ENCODE measurements around the gene GNB2. TPM values are rescaled to one million over a fixed set of nuclear protein-coding genes. Genes with fewer than 3 reads are reported as not detected.

Gene GNB2
- total and polyA plus RNA-seq, 2 of the 8 experiments (the other 6 are each of a cell fraction or from before 2014, with no cell fraction given) = 157 to 260 TPM

GRCh38 chr7:100673302-100673941 is at the start of gene GNB2 (continued):
- 0 out of 2 replicates have a peak, but pooled peaks have one; percentile 36 for TF ChIP-seq RBBP5 (IDR thresholded peaks at IDR 0.05; ENCODE audit: borderline replicate concordance, low read depth, low read length)
- TF ChIP-seq BACH1 (IDR thresholded peaks at IDR 0.05; ENCODE audit: low read length) = no peak
- TF ChIP-seq MAFK (IDR thresholded peaks at IDR 0.05; ENCODE audit: low read depth, low read length) = no peak
- TF ChIP-seq, protein P1, sequence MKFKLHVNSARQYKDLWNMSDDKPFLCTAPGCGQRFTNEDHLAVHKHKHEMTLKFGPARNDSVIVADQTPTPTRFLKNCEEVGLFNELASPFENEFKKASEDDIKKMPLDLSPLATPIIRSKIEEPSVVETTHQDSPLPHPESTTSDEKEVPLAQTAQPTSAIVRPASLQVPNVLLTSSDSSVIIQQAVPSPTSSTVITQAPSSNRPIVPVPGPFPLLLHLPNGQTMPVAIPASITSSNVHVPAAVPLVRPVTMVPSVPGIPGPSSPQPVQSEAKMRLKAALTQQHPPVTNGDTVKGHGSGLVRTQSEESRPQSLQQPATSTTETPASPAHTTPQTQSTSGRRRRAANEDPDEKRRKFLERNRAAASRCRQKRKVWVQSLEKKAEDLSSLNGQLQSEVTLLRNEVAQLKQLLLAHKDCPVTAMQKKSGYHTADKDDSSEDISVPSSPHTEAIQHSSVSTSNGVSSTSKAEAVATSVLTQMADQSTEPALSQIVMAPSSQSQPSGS (IDR thresholded peaks at IDR 0.05; ENCODE audit: low read length) = no peak
- peak; percentile 49; the same call in 1 of the 2 replicates for TF ChIP-seq PHF8 (conservative IDR thresholded peaks at IDR 0.05; ENCODE audit: low read depth, low read length)
- TF ChIP-seq FOSL1 (IDR thresholded peaks at IDR 0.05; ENCODE audit: insufficient read depth, low read depth, low read length) = no peak
- TF ChIP-seq POLR2AphosphoS5 (IDR thresholded peaks at IDR 0.05; ENCODE audit: low read depth, low read length) = no peak; the same call in 1 of the 2 replicates
- 0 out of 2 replicates have a peak, but pooled peaks have one; percentile 9 for TF ChIP-seq TCF12 (IDR thresholded peaks at IDR 0.05; ENCODE audit: low read depth, low read length)
- no peak for TF ChIP-seq EZH2 (IDR thresholded peaks at IDR 0.05; ENCODE audit: low read depth, low read length, severe bottlenecking)
- TF ChIP-seq SAP30 (IDR thresholded peaks at IDR 0.05; ENCODE audit: insufficient read depth, insufficient replicate concordance, low read length) = no peak
- TF ChIP-seq SIN3A (conservative IDR thresholded peaks at IDR 0.05 in 1 of 2, IDR thresholded peaks at IDR 0.05 in 1 of 2; ENCODE audit: low read depth in 1 of 2, low read length in 2 of 2) = peak; percentile 68 to 88; a peak in 2 of 4 replicates
- TF ChIP-seq GABPA (IDR thresholded peaks at IDR 0.05; ENCODE audit: borderline replicate concordance, insufficient read depth, low read length) = 0 out of 2 replicates have a peak, but pooled peaks have one; percentile 57
- TF ChIP-seq JUN (IDR thresholded peaks at IDR 0.05; ENCODE audit: low read depth, low read length) = no peak
- TF ChIP-seq KDM1A (IDR thresholded peaks at IDR 0.05; ENCODE audit: borderline replicate concordance, low read length) = no peak
- TF ChIP-seq USF2 (IDR thresholded peaks at IDR 0.05; ENCODE audit: low read length) = peak; percentile 96
- no peak for TF ChIP-seq CEBPB (IDR thresholded peaks at IDR 0.05; ENCODE audit: low read depth, low read length)
- TF ChIP-seq CTBP2 (IDR thresholded peaks at IDR 0.05; ENCODE audit: borderline replicate concordance, insufficient read depth, insufficient read length, low read length) = no peak
- no peak for TF ChIP-seq SIRT6 (IDR thresholded peaks at IDR 0.05; ENCODE audit: low read length)
- peak; percentile 59 for TF ChIP-seq TBP (IDR thresholded peaks at IDR 0.05; ENCODE audit: low read depth, low read length)
- peak; percentile 87 for TF ChIP-seq GTF2F1 (IDR thresholded peaks at IDR 0.05; ENCODE audit: borderline replicate concordance, low read depth, low read length)
- TF ChIP-seq, protein P2, sequence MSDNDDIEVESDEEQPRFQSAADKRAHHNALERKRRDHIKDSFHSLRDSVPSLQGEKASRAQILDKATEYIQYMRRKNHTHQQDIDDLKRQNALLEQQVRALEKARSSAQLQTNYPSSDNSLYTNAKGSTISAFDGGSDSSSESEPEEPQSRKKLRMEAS (IDR thresholded peaks at IDR 0.05) = peak; percentile 65
